Progenitor cell of endocrine pancreas (in vitro differentiated cells): ENCODE measurements around the gene LMOD3. TPM values are rescaled to one million over a fixed set of nuclear protein-coding genes. Genes with fewer than 3 reads are reported as not detected.

ENCODE experiments used
- DNase-seq: peaks from one replicate; pipeline ENCODE4 v3.0.0; 2021; ENCODE audit warnings: low spot score; ENCODE audit not compliant: unreplicated experiment
- H3K27ac Mint-ChIP-seq: 2 replicates; pipeline ENCODE4 v1.8.0; 2021; ENCODE audit warnings: mild to moderate bottlenecking, moderate library complexity, mixed read lengths
- H3K27me3 Mint-ChIP-seq: 2 replicates; pipeline ENCODE4 v1.8.0; 2021; ENCODE audit warnings: mixed read lengths
- H3K36me3 Mint-ChIP-seq: 2 replicates; pipeline ENCODE4 v1.8.0; 2022; ENCODE audit warnings: mixed read lengths; ENCODE audit not compliant: insufficient read depth
- H3K4me1 Mint-ChIP-seq: 2 replicates; pipeline ENCODE4 v1.8.0; 2021; ENCODE audit warnings: low read depth, mixed read lengths
- H3K4me3 Mint-ChIP-seq: 2 replicates; pipeline ENCODE4 v1.8.0; 2021; ENCODE audit warnings: low read depth, mild to moderate bottlenecking, moderate library complexity, mixed read lengths
- H3K9me3 Mint-ChIP-seq: 2 replicates; pipeline ENCODE4 v1.8.0; 2021; ENCODE audit warnings: low read depth, mixed read lengths
- total RNA-seq: library from RNA; stranded (reverse); gene quantifications from 2 replicates; pipeline ENCODE4 v1.2.1, GENCODE V29; 2021
- TF ChIP-seq, protein P1 (sequence below): fragments of 200-600 bp; sonication (generic); IDR thresholded peaks from one replicate; pipeline ENCODE4 v1.5.0; 2021; ENCODE audit warnings: antibody characterized with exemption, mild to moderate bottlenecking; ENCODE audit not compliant: unreplicated experiment

The LMOD3 gene
- total RNA-seq, 1 donor from 2014 or later, result not detected

DNA sequence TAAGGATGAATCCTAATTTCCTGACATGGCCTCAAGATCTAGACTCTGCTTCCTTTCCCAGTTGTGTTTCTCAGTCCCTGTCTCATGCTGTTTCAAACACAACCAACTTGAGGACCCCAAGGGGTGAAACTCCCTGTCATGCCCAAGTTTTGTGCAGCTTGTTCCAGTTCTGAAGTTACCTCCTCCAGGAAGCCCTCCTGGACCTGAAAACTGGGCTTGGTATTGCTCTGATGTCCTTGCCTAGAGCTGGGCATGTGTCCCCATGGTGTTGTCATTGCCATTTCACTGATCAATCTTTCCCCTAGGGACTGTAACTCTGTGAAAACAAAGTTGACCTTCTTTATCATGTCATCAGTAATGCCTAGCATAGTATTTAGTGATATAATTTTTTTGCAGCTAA, 6.1 kb upstream of the LMOD3 start:
- H3K27ac Mint-ChIP-seq, result no peak overlapping the region
- TF ChIP-seq, protein P1, sequence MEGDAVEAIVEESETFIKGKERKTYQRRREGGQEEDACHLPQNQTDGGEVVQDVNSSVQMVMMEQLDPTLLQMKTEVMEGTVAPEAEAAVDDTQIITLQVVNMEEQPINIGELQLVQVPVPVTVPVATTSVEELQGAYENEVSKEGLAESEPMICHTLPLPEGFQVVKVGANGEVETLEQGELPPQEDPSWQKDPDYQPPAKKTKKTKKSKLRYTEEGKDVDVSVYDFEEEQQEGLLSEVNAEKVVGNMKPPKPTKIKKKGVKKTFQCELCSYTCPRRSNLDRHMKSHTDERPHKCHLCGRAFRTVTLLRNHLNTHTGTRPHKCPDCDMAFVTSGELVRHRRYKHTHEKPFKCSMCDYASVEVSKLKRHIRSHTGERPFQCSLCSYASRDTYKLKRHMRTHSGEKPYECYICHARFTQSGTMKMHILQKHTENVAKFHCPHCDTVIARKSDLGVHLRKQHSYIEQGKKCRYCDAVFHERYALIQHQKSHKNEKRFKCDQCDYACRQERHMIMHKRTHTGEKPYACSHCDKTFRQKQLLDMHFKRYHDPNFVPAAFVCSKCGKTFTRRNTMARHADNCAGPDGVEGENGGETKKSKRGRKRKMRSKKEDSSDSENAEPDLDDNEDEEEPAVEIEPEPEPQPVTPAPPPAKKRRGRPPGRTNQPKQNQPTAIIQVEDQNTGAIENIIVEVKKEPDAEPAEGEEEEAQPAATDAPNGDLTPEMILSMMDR, result no peak
- H3K4me3 Mint-ChIP-seq, result no peak overlapping the region
- no peaks in the 10 kb centered on the region for H3K36me3 Mint-ChIP-seq
- no peaks in the 10 kb centered on the region for H3K9me3 Mint-ChIP-seq
- H3K4me1 Mint-ChIP-seq, result no peaks in the 10 kb centered on the region
- H3K27me3 Mint-ChIP-seq, result no peaks in the 10 kb centered on the region
- no peak for DNase-seq

GRCh38 chr3:69126999-69127398, 4.6 kb upstream of the LMOD3 start:
- H3K27ac Mint-ChIP-seq, result no peak overlapping the region
- no peaks in the 10 kb centered on the region for H3K9me3 Mint-ChIP-seq
- no peaks in the 10 kb centered on the region for H3K36me3 Mint-ChIP-seq
- no peaks in the 10 kb centered on the region for H3K4me1 Mint-ChIP-seq
- no peak for DNase-seq
- H3K4me3 Mint-ChIP-seq, result no peak overlapping the region
- TF ChIP-seq, protein P1, result no peak
- H3K27me3 Mint-ChIP-seq, result no peaks in the 10 kb centered on the region

DNA sequence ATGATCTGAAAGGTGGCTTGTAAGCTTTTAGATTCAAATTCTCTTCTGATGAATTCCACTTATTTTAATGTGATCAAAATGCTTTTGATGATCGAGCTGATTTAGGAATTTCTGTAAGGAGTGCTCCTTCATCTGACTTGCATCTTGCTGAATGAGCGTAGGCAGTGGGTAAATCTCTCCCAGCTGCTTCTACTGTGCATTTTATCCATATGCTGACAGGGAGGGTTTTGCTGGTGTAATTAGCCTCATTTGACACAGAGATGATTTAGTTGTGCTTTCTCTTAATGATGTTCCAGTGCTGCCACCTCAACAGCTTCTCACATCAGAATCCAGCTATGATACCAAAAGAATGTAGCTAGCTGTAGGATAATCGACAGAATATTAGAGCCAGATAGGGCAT, 3.8 kb upstream of the LMOD3 start:
- no peaks in the 10 kb centered on the region for H3K36me3 Mint-ChIP-seq
- no peak overlapping the region for H3K4me3 Mint-ChIP-seq
- H3K4me1 Mint-ChIP-seq, result no peaks in the 10 kb centered on the region
- TF ChIP-seq, protein P1, result no peak
- no peaks in the 10 kb centered on the region for H3K9me3 Mint-ChIP-seq
- no peaks in the 10 kb centered on the region for H3K27me3 Mint-ChIP-seq
- DNase-seq, result no peak
- no peak overlapping the region for H3K27ac Mint-ChIP-seq

DNA sequence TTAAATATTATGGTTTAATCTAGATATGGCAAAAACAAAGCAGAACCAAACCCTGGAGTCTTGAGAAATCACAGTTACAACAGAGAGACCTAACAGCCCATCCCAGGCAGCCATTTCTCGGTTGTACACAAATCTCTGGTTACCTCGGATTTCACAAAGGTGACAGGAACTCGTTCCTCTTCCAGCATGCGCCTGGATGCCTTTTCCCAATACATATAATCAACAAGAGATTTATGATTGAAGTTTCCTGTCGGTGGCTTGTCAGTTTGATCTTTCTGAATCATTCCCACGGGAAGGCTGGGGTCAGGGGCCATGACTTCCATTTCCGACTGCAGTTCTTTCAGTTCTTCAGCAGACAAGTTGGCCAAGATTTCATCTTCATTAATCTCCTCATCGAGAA, 445 bp downstream of the LMOD3 start:
- Mint-ChIP-seq H3K36me3 (no peaks in the 10 kb centered on the region), H3K27me3 (no peaks in the 10 kb centered on the region), H3K27ac (no peak overlapping the region), H3K4me1 (peaks cover 13% of the 10 kb centered on the region), H3K9me3 (no peaks in the 10 kb centered on the region), H3K4me3 (no peak overlapping the region)
- no peak for DNase-seq
- TF ChIP-seq, protein P1, result no peak

- H3K27me3 Mint-ChIP-seq, result no peaks in the 10 kb centered on the region
- TF ChIP-seq, protein P1, result no peak
- no peak overlapping the region for H3K27ac Mint-ChIP-seq
- peaks cover 17% of the 10 kb centered on the region for H3K4me1 Mint-ChIP-seq
- no peaks in the 10 kb centered on the region for H3K36me3 Mint-ChIP-seq
- no peaks in the 10 kb centered on the region for H3K9me3 Mint-ChIP-seq
- no peak for DNase-seq
- H3K4me3 Mint-ChIP-seq, result no peak overlapping the region
Measured at GRCh38 chr3:69121513-69121912, 882 bp downstream of the LMOD3 start.
